GM23248 (cell line): Measurements from ENCODE around the gene RTRAF. TPM values are rescaled to one million over a fixed set of nuclear protein-coding genes. Genes with fewer than 3 reads are reported as not detected.

Source experiments
- DNase-seq: peaks from one replicate; pipeline ENCODE4 v3.0.0-alpha.2; 2015
- H2AFZ ChIP-seq: fragments of 200-600 bp; sonication (generic); 2 replicates; pipeline ENCODE4 v1.6.1; 2016; ENCODE audit warnings: antibody characterized with exemption
- H3F3A ChIP-seq: fragments of 200-600 bp; sonication (generic); 2 replicates; pipeline ENCODE4 v1.6.1; 2016; ENCODE audit warnings: mild to moderate bottlenecking, antibody characterized with exemption, mixed run types; ENCODE audit not compliant: insufficient read depth
- H3K27ac ChIP-seq: fragments of 200-600 bp; sonication (generic); 2 replicates; pipeline ENCODE4 v1.5.1; 2016; ENCODE audit warnings: mild to moderate bottlenecking
- H3K27me3 ChIP-seq: fragments of 200-600 bp; sonication (generic); replicated peaks from 2 replicates; pipeline ENCODE4 v1.6.1; 2016; ENCODE audit warnings: mild to moderate bottlenecking; ENCODE audit not compliant: insufficient read depth
- H3K36me3 ChIP-seq: fragments of 200-600 bp; sonication (generic); 2 replicates; pipeline ENCODE4 v1.6.1; 2016; ENCODE audit warnings: low read depth, mild to moderate bottlenecking
- H3K4me1 ChIP-seq: fragments of 200-600 bp; sonication (generic); 2 replicates; pipeline ENCODE4 v1.6.1; 2016; ENCODE audit warnings: mild to moderate bottlenecking; ENCODE audit not compliant: insufficient read depth
- H3K4me2 ChIP-seq: fragments of 200-600 bp; sonication (generic); one replicate; pipeline ENCODE4 v1.6.1; 2016; ENCODE audit warnings: mild to moderate bottlenecking; ENCODE audit not compliant: unreplicated experiment
- H3K4me3 ChIP-seq: fragments of 200-600 bp; sonication (generic); 2 replicates; pipeline ENCODE4 v1.5.1; 2016; ENCODE audit warnings: mild to moderate bottlenecking
- H3K79me2 ChIP-seq: fragments of 200-600 bp; sonication (generic); 2 replicates; pipeline ENCODE4 v1.6.1; 2016; ENCODE audit warnings: mild to moderate bottlenecking; ENCODE audit not compliant: insufficient read depth
- H3K9ac ChIP-seq: fragments of 200-600 bp; sonication (generic); 2 replicates; pipeline ENCODE4 v1.6.1; 2016; ENCODE audit warnings: mild to moderate bottlenecking
- H3K9me2 ChIP-seq: fragments of 200-600 bp; sonication (generic); 2 replicates; pipeline ENCODE4 v1.6.1; 2016; ENCODE audit warnings: mixed run types, mild to moderate bottlenecking, moderate library complexity; ENCODE audit not compliant: insufficient read depth
- H3K9me3 ChIP-seq: fragments of 200-600 bp; sonication (generic); one replicate; pipeline ENCODE4 v1.6.1; 2017; ENCODE audit warnings: low read depth
- H4K20me1 ChIP-seq: fragments of 200-600 bp; sonication (generic); 2 replicates; pipeline ENCODE4 v1.6.0; 2016; ENCODE audit not compliant: insufficient read depth
- EZH2 ChIP-seq: fragments of 200-600 bp; sonication (generic); IDR thresholded peaks from 2 replicates; pipeline ENCODE4 v1.6.1; 2018; ENCODE audit warnings: antibody characterized with exemption, mild to moderate bottlenecking; ENCODE audit not compliant: insufficient read depth, poor library complexity, severe bottlenecking
- EZH2phosphoT487 ChIP-seq: fragments of 200-600 bp; sonication (generic); IDR thresholded peaks from 2 replicates; pipeline ENCODE4 v1.6.1; 2018; ENCODE audit warnings: antibody characterized with exemption, moderate library complexity, mild to moderate bottlenecking, low read depth; ENCODE audit not compliant: insufficient read depth
- WGBS, 2 experiments: methylation state at CpG; one replicate each; pipeline ENCODE4 v1.1.6; 2015 to 2017; ENCODE audit warnings: low lambda C conversion rate in 2 of 2, low coverage in 1 of 2; ENCODE audit errors: missing lambda C conversion rate in 2 of 2; 5-methylcytosine and 5-hydroxymethylcytosine counted together
- in situ Hi-C: fragments of 300-500 bp; cut with MboI; formaldehyde crosslinking; loops from 2 replicates; pipeline ENCODE4 v1.15.0; 2020
- polyA plus RNA-seq: library from polyadenylated mRNA; unstranded; fragments of >200 nt; fragmentation: Nextera tagmentation; extraction: Ambion mirVana; gene quantifications from 2 replicates; pipeline ENCODE4 v1.2.1, GENCODE V29; 2016
- total RNA-seq: library from RNA; depleted of rRNA; stranded (reverse); fragments of >200 nt; shearing (Covaris generic); gene quantifications from 2 replicates; pipeline ENCODE4 v1.2.3, GENCODE V29; 2014

The RTRAF gene
- total and polyA plus RNA-seq, 2 experiments from 2014 or later, result 99.9 to 270 TPM

DNA sequence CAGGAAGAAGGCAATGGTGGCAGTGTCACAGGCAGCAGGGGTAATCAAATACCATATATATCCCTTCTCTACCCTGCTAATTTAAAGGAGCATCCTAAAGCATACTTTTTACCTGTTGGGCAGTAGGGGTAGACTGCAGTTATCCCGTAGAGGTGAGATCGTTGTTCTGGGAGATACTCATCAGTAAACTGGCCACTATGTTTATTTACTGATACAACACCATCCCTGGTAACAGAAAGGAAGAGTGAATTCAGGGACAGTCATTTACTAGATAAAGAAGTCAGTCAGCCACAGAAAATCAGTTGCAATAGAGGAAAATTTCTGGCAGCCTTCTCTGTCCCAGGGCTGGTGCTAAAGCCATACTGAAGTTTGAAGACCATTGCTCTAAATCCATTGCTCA, 16.3 kb downstream of the RTRAF start:
- no peak overlapping the region for H3K27ac ChIP-seq
- no peak overlapping the region for H2AFZ ChIP-seq
- H3K4me2 ChIP-seq, result no peak overlapping the region
- no peaks in the 10 kb centered on the region for H3K9me2 ChIP-seq
- DNase-seq, result no peak
- H3K27me3 ChIP-seq, result no peaks in the 10 kb centered on the region
- H3F3A ChIP-seq, result peaks cover 21% of the 10 kb centered on the region
- H4K20me1 ChIP-seq, result no peaks in the 10 kb centered on the region
- WGBS, 2 experiments, result 77 to 79% methylated on average over 2 of the region's 2 CpGs
- H3K36me3 ChIP-seq, result peaks cover 95% of the 10 kb centered on the region
- in situ Hi-C loops, result loop anchor here (10.0 kb wide), 1 partner anchor 269 kb away; no protein-coding TSS in a partner anchor
- TF ChIP-seq EZH2phosphoT487, result no peak
- TF ChIP-seq EZH2, result no peak
- no peak overlapping the region for H3K4me3 ChIP-seq
- H3K4me1 ChIP-seq, result peaks cover under 1% of the 10 kb centered on the region; the same call in 1 of the 2 replicates
- peaks cover 4% of the 10 kb centered on the region; the same call in 1 of the 2 replicates for H3K79me2 ChIP-seq
- H3K9me3 ChIP-seq, result no peaks in the 10 kb centered on the region
- no peak overlapping the region for H3K9ac ChIP-seq

- DNase-seq, result no peak
- H3K27me3 ChIP-seq, result no peaks in the 10 kb centered on the region
- H3K4me3 ChIP-seq, result no peak overlapping the region
- no peaks in the 10 kb centered on the region for H3K9me2 ChIP-seq
- H3K4me1 ChIP-seq, result no peaks in the 10 kb centered on the region
- in situ Hi-C loops, result loop anchor here (10.0 kb wide), 1 partner anchor 268 kb away; no protein-coding TSS in a partner anchor
- peaks cover 95% of the 10 kb centered on the region for H3K36me3 ChIP-seq
- no peak overlapping the region for H2AFZ ChIP-seq
- H4K20me1 ChIP-seq, result no peaks in the 10 kb centered on the region
- no peak overlapping the region for H3K4me2 ChIP-seq
- H3K9me3 ChIP-seq, result no peaks in the 10 kb centered on the region
- H3K79me2 ChIP-seq, result peaks cover under 1% of the 10 kb centered on the region; the same call in 1 of the 2 replicates
- H3K9ac ChIP-seq, result no peak overlapping the region
- peaks cover 15% of the 10 kb centered on the region for H3F3A ChIP-seq
- WGBS, 2 experiments, result 95 to 100% methylated on average over 3 of the region's 3 CpGs
- no peak for TF ChIP-seq EZH2phosphoT487
- no peak for TF ChIP-seq EZH2
- H3K27ac ChIP-seq, result no peak overlapping the region
Observed at GRCh38 chr14:52006361-52006760, 17.0 kb downstream of the RTRAF start.

DNA sequence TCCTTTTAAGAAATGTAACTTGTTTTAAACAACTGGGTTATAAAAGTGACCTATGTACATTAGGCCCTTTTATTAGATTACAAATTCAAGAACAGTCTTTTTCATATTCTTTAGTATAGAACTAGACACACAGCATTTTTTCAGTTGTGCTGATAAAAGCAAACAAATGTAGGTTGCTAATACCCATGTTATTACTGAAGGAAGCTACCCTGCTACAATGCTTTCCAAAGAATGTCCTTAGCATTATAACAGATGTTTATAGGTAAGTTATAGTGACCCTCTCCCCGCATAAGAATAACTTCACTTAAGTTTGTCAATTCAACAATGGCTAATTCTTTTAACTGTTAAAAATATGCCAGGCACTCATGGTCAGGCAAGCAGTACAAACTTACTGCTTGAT, 17.9 kb downstream of the RTRAF start:
- Histone ChIP-seq H3K27me3 (no peaks in the 10 kb centered on the region), H4K20me1 (no peaks in the 10 kb centered on the region), H3K9ac (no peak overlapping the region), H3K9me3 (no peaks in the 10 kb centered on the region), H3K79me2 (no peaks in the 10 kb centered on the region), H3K4me3 (no peak overlapping the region), H3F3A (peaks cover 15% of the 10 kb centered on the region), H3K4me1 (no peaks in the 10 kb centered on the region), H3K36me3 (peaks cover 90% of the 10 kb centered on the region), H3K9me2 (no peaks in the 10 kb centered on the region), H3K4me2 (no peak overlapping the region), H3K27ac (no peak overlapping the region), H2AFZ (no peak overlapping the region)
- 96 to 100% methylated on average over 1 of the region's 1 CpG for WGBS, 2 experiments
- TF ChIP-seq EZH2 (no peak), EZH2phosphoT487 (no peak)
- in situ Hi-C loops, result loop anchor here (10.0 kb wide), 1 partner anchor 268 kb away; no protein-coding TSS in a partner anchor
- no peak for DNase-seq

DNA sequence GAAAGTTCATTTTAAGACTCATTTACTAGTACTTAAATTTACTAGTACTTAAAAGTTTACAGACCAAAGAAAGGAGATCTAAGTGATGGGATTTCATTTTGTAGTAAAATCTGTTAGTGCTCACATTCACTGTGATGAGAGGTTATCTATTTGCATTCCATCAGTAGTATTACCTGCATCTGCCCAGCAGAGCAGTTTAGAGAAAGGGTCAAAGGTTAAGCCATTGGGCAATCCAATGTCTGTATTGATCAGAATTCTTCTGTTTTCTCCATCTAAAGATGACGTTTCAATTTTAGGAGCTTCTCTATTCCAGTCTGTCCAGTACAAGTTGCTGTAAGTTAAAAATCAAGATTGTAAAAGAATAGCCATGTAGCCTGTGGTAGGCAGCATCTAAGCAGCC, 18.3 kb downstream of the RTRAF start:
- TF ChIP-seq EZH2phosphoT487, result no peak
- TF ChIP-seq EZH2, result no peak
- H3K36me3 ChIP-seq, result peaks cover 89% of the 10 kb centered on the region
- in situ Hi-C loops, result loop anchor here (10.0 kb wide), 1 partner anchor 267 kb away; no protein-coding TSS in a partner anchor

GRCh38 chr14:52008136-52008535, 18.8 kb downstream of the RTRAF start:
- H3K27ac ChIP-seq, result no peak overlapping the region
- H4K20me1 ChIP-seq, result no peaks in the 10 kb centered on the region
- peaks cover 17% of the 10 kb centered on the region for H3F3A ChIP-seq
- in situ Hi-C loops, result loop anchor here (10.0 kb wide), 1 partner anchor 267 kb away; no protein-coding TSS in a partner anchor
- H3K9ac ChIP-seq, result no peak overlapping the region
- H3K9me3 ChIP-seq, result no peaks in the 10 kb centered on the region
- no peaks in the 10 kb centered on the region for H3K79me2 ChIP-seq
- DNase-seq, result no peak
- TF ChIP-seq EZH2 (no peak), EZH2phosphoT487 (no peak)
- no peaks in the 10 kb centered on the region for H3K27me3 ChIP-seq
- H3K36me3 ChIP-seq, result peaks cover 84% of the 10 kb centered on the region
- no peak overlapping the region for H3K4me3 ChIP-seq
- 96% methylated on average over 4 of the region's 4 CpGs for WGBS, 2 experiments
- no peak overlapping the region for H2AFZ ChIP-seq
- no peaks in the 10 kb centered on the region for H3K4me1 ChIP-seq
- no peak overlapping the region for H3K4me2 ChIP-seq
- H3K9me2 ChIP-seq, result no peaks in the 10 kb centered on the region

More for the DNA sequence above, 18.3 kb downstream of the RTRAF start:
- no peaks in the 10 kb centered on the region for H3K27me3 ChIP-seq
- no peaks in the 10 kb centered on the region for H4K20me1 ChIP-seq
- H3K4me2 ChIP-seq, result no peak overlapping the region
- H3K27ac ChIP-seq, result no peak overlapping the region
- 100% methylated on average over 1 of the region's 1 CpG for WGBS, 2 experiments
- no peak overlapping the region for H2AFZ ChIP-seq
- H3K9me3 ChIP-seq, result no peaks in the 10 kb centered on the region
- peaks cover 17% of the 10 kb centered on the region for H3F3A ChIP-seq
- H3K4me3 ChIP-seq, result no peak overlapping the region
- no peak overlapping the region for H3K9ac ChIP-seq
- H3K79me2 ChIP-seq, result no peaks in the 10 kb centered on the region
- H3K4me1 ChIP-seq, result no peaks in the 10 kb centered on the region
- DNase-seq, result no peak
- no peaks in the 10 kb centered on the region for H3K9me2 ChIP-seq
